ACC112 (cell line): ENCODE data around the gene FBH1.

Experiments
- H2AFZ ChIP-seq: fragments of 200-600 bp; sonication (generic); one replicate; pipeline ENCODE4 v1.6.0; 2017; ENCODE audit warnings: antibody characterized with exemption, low read length; ENCODE audit not compliant: unreplicated experiment
- H3K27ac ChIP-seq: fragments of 200-600 bp; sonication (generic); 2 replicates; pipeline ENCODE4 v1.5.1; 2014; ENCODE audit warnings: low read depth, mild to moderate bottlenecking, antibody characterized with exemption, low read length, moderate library complexity
- H3K27me3 ChIP-seq: fragments of 200-600 bp; sonication (generic); 2 replicates; pipeline ENCODE4 v1.6.1; 2014; ENCODE audit warnings: mild to moderate bottlenecking, antibody characterized with exemption, low read length, moderate library complexity, mixed read lengths; ENCODE audit not compliant: insufficient read depth
- H3K36me3 ChIP-seq: fragments of 200-600 bp; sonication (generic); 2 replicates; pipeline ENCODE4 v1.6.1; 2016; ENCODE audit warnings: mild to moderate bottlenecking, antibody characterized with exemption, low read length, moderate library complexity, mixed read lengths; ENCODE audit not compliant: insufficient read depth
- H3K4me1 ChIP-seq: fragments of 200-600 bp; sonication (generic); one replicate; pipeline ENCODE4 v1.6.1; 2016; ENCODE audit warnings: low read length, mixed read lengths; ENCODE audit not compliant: insufficient read depth, unreplicated experiment, control insufficient read depth
- H3K4me3 ChIP-seq: fragments of 200-600 bp; sonication (generic); 2 replicates; pipeline ENCODE4 v1.5.1; 2014; ENCODE audit warnings: mild to moderate bottlenecking, low read depth, low read length
- H3K79me2 ChIP-seq: fragments of 200-600 bp; sonication (generic); one replicate; pipeline ENCODE4 v1.6.0; 2016; ENCODE audit warnings: low read length; ENCODE audit not compliant: control insufficient read depth, unreplicated experiment, insufficient read depth

FBH1 gene

DNA sequence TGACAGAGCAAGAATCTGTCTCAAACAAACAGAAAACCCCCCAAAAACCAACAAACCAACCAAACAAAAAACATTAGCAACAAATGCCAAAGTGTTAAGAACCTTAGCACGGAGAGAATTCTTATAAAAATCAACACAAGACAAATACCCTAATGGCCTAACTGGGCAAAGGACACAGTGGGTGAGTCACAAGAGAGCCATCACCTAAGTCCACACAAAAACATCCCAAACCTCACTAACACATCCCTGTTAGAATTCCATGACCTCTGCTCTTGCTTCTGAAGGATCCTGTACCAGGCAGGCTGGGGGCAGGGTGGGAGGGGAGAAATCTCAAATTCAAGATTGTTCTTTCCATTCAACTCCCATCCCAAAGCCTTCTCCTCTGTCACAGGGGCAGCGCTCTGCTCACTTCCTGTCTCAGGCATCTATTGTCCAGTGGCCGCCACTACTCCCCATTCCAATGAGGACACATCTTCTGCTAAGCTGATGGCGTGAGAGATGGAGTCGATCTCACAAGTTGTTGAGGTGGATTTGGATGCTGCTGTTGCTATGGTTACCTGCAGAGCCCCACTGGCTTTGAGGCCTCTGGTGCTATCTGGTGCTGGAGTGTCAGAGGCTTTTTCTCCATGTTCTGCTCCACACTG lies 78.1 kb downstream of the FBH1 start:
- no peak overlapping the region for H3K4me3 ChIP-seq
- no peaks in the 10 kb centered on the region for H3K36me3 ChIP-seq
- H3K27ac ChIP-seq = no peak overlapping the region
- H3K4me1 ChIP-seq = peaks cover 12% of the 10 kb centered on the region
- no peaks in the 10 kb centered on the region for H3K27me3 ChIP-seq
- H2AFZ ChIP-seq = no peak overlapping the region
- H3K79me2 ChIP-seq = peaks cover 19% of the 10 kb centered on the region

DNA sequence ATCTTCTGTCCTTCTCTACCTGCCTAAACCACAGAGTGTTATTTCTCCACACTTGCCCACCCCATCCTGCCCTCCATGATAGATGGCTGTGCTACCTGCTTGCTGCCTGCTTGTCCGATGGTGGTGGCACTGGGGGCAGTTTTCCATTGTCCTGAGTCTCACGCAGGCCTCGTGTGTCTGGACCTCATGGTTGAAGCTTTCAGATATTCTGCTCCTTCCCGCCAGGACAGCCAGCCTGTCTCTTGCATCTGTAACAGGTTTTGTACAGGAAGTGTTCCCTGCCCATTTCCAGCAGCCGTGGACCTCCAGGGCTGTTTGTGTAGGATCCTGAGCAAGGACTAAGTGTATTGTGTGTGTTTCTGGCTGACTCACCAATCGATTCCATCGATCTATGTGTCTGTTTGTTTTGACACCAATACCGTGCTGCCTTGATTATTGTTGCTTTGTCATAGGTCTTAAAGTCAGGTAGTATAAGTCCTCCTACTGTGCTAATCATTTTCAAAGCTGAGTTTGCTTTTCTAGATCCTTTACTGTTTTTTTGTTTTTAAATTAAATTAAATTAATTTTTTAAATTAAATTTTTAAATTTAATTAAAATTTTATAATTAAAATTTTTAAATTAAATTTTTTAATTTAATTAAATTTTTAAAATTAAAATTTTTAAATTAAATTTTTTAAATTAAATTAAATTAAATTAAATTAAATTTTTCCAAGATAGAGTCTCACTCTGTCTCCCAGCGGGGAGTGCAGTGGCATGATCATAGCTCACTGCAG lies 78.8 kb downstream of the FBH1 start:
- H3K27me3 ChIP-seq = no peaks in the 10 kb centered on the region
- H3K79me2 ChIP-seq = peaks cover 19% of the 10 kb centered on the region
- H3K27ac ChIP-seq = no peak overlapping the region
- H3K36me3 ChIP-seq = no peaks in the 10 kb centered on the region
- no peak overlapping the region for H3K4me3 ChIP-seq
- peaks cover 12% of the 10 kb centered on the region for H3K4me1 ChIP-seq
- no peak overlapping the region for H2AFZ ChIP-seq

GRCh38 chr10:5970066-5970465 lies 80.0 kb downstream of the FBH1 start:
- H3K27me3 ChIP-seq = no peaks in the 10 kb centered on the region
- peaks cover 22% of the 10 kb centered on the region for H3K79me2 ChIP-seq
- no peak overlapping the region for H3K27ac ChIP-seq
- no peak overlapping the region for H3K4me3 ChIP-seq
- peaks cover 12% of the 10 kb centered on the region for H3K4me1 ChIP-seq
- H3K36me3 ChIP-seq = no peaks in the 10 kb centered on the region
- H2AFZ ChIP-seq = no peak overlapping the region

GRCh38 chr10:5970527-5970926 lies 80.5 kb downstream of the FBH1 start:
- Histone ChIP-seq H3K79me2 (peaks cover 26% of the 10 kb centered on the region), H3K36me3 (no peaks in the 10 kb centered on the region), H3K27me3 (no peaks in the 10 kb centered on the region), H3K4me3 (no peak overlapping the region), H3K4me1 (peaks cover 16% of the 10 kb centered on the region), H3K27ac (no peak overlapping the region), H2AFZ (no peak overlapping the region)

- no peaks in the 10 kb centered on the region for H3K36me3 ChIP-seq
- H3K4me3 ChIP-seq = no peak overlapping the region
- no peaks in the 10 kb centered on the region for H3K27me3 ChIP-seq
- H3K79me2 ChIP-seq = peaks cover 26% of the 10 kb centered on the region
- H3K4me1 ChIP-seq = peaks cover 20% of the 10 kb centered on the region
- peak overlapping the region; percentile 24 for H3K27ac ChIP-seq
- peak overlapping the region; percentile 42 for H2AFZ ChIP-seq
Observed at GRCh38 chr10:5971315-5971832, 81.3 kb downstream of the FBH1 start.

DNA sequence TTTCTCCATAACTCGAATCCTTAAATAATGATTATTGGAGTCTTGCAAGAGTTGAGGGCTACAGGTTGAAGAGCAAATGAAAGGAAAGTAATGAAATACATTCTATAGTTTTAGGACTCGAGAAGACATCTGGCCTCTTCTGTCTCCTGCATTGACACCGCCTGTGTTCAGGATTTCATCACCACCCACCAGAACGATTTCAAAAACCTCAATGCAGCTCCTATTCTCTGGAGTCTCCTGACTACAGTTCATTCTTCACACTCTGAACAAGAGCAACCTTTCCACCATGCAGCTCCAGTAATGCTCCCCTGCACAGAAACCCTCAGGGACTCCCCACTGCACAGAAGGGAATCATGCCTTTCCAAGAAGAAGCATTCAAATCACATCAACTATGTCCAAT lies 81.8 kb downstream of the FBH1 start:
- Histone ChIP-seq H3K27ac (peak overlapping the region; percentile 24; the same call in 1 of the 2 replicates), H2AFZ (no peak overlapping the region), H3K4me3 (no peak overlapping the region), H3K36me3 (no peaks in the 10 kb centered on the region), H3K27me3 (no peaks in the 10 kb centered on the region), H3K4me1 (peaks cover 20% of the 10 kb centered on the region), H3K79me2 (peaks cover 26% of the 10 kb centered on the region)

GRCh38 chr10:5973069-5973468 lies 83.0 kb downstream of the FBH1 start:
- Histone ChIP-seq H3K36me3 (no peaks in the 10 kb centered on the region), H3K79me2 (peaks cover 26% of the 10 kb centered on the region), H3K4me1 (peaks cover 20% of the 10 kb centered on the region), H2AFZ (no peak overlapping the region), H3K27ac (no peak overlapping the region), H3K4me3 (no peak overlapping the region), H3K27me3 (no peaks in the 10 kb centered on the region)

DNA sequence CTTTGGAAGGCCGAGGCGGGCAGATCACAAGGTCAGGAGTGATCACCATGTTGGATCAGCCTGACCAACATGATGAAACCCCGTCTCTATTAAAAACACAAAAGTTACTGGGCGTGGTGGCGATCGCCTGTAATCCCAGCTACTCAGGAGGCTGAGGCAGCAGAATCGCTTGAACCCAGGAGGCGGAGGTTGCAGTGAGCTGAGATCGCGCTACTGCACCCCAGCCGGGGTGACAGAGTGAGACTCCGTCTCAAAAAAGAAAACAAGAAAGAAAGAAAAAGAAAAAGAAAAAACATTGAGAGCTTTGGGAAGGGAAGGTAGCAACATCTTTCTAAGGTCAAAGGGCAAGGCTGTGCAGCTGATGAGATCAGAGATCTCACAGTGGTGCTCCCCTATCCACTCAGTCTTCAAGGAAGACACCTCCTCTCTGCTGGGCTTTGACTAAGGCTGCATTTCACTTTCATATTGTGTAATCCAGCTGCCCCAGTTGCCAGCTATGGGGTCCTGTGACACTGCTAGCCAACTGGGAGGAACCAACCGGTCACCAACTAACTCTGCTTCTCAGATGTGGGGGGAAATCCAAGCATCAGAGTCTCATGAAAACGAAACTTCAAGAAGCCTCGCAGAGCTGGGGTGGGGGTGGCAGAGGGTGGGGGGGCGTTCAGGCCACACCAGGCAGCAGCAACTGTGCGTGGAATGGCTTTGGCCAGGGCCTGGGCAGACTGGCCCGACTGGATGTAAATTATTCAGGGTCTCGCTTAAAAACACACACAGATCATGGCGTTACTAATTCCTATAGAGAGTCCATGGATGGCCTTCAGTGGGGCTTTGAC lies 85.8 kb downstream of the FBH1 start:
- Histone ChIP-seq H3K4me3 (peak overlapping the region; percentile 94), H3K36me3 (no peaks in the 10 kb centered on the region), H3K27me3 (no peaks in the 10 kb centered on the region), H2AFZ (peak overlapping the region; percentile 57), H3K79me2 (peaks cover 20% of the 10 kb centered on the region), H3K4me1 (peaks cover 18% of the 10 kb centered on the region), H3K27ac (peak overlapping the region; percentile 49; the same call in 1 of the 2 replicates)

GRCh38 chr10:5976512-5977470 lies 86.7 kb downstream of the FBH1 start:
- Histone ChIP-seq H3K27ac (peak overlapping the region; percentile 49; the same call in 1 of the 2 replicates), H3K79me2 (peaks cover 14% of the 10 kb centered on the region), H3K4me1 (peaks cover 9% of the 10 kb centered on the region), H3K36me3 (no peaks in the 10 kb centered on the region), H3K4me3 (peak overlapping the region; percentile 94), H2AFZ (peak overlapping the region; percentile 57), H3K27me3 (no peaks in the 10 kb centered on the region)
